Ovary (tissue), 9 donors: ENCODE data around the gene MOSMO. TPM values are rescaled to one million over a fixed set of nuclear protein-coding genes. Genes with fewer than 3 reads are reported as not detected.
"Not testable (repeated sequence)": the region's sequence is repeated elsewhere in the genome, so short reads cannot be mapped to it uniquely, and the experiment has no call there.

Experiments
- DNase-seq, 5 donors: peaks; one replicate each; pipeline ENCODE4 v3.0.0-alpha.2; 2019 to 2020
- H3K27ac ChIP-seq, 2 donors: fragments of 200-600 bp; one replicate each; pipeline versions ENCODE4 v1.5.1 to v1.8.0; 2019 to 2022
- H3K27me3 ChIP-seq: fragments of 200-600 bp; one replicate; pipeline ENCODE4 v1.8.0; 2022
- H3K36me3 ChIP-seq: fragments of 200-600 bp; sonication (generic); one replicate; pipeline ENCODE4 v1.5.1; 2019
- H3K4me1 ChIP-seq: one replicate; pipeline ENCODE4 v1.8.1; 2013; ENCODE audit warnings: mild to moderate bottlenecking, moderate library complexity; ENCODE audit not compliant: insufficient read depth
- H3K4me3 ChIP-seq: fragments of 200-600 bp; sonication (generic); one replicate; pipeline ENCODE4 v1.5.1; 2017
- H3K9me3 ChIP-seq, 2 donors: fragments of 200-600 bp in 1 of 2; sonication (generic) in 1 of 2; one replicate each; pipeline versions ENCODE4 v1.5.1 to v1.8.1; 2013 to 2019; ENCODE audit warnings: mild to moderate bottlenecking in 1 of 2, moderate library complexity in 1 of 2
- CTCF ChIP-seq, 3 donors: fragments of 450-650 bp in 2 of 3; fragments of 200-600 bp in 1 of 3; IDR thresholded peaks; one replicate each; pipeline versions ENCODE4 v1.5.1 to v1.8.0; 2016 to 2022; ENCODE audit warnings: antibody characterized with exemption in 3 of 3, mild to moderate bottlenecking in 1 of 3
- EP300 ChIP-seq: sonication (generic); formaldehyde crosslinking; IDR thresholded peaks from one replicate; pipeline ENCODE4 v1.6.1; 2017; ENCODE audit warnings: antibody characterized with exemption
- POLR2A ChIP-seq: fragments of 450-650 bp; IDR thresholded peaks from one replicate; pipeline ENCODE4 v1.6.1; 2017; ENCODE audit warnings: antibody characterized with exemption, mild to moderate bottlenecking, moderate library complexity
- WGBS, 3 donors: extraction: QIAGEN DNeasy Blood & Tissue Kit in 1 of 3; methylation state at CpG; one replicate each; pipeline versions ENCODE4 v1.1.5 to v1.1.7; 2013 to 2017; 5-methylcytosine and 5-hydroxymethylcytosine counted together
- intact Hi-C, 4 donors: fragments of 100-400 bp; cut with DNase I; formaldehyde crosslinking; loops; one replicate each; pipeline versions ENCODE4 v1.11.0 to v1.15.1; 2022 to 2023
- polyA plus RNA-seq, 2 donors: library from polyadenylated mRNA; stranded (reverse); fragments of 200-250 nt in 1 of 2; fragments of 350-450 nt in 1 of 2; fragmentation: Illumina TruSeq in 1 of 2; extraction: RNeasy Lipid Tissue Mini Kit (QIAGEN cat#74804) in 1 of 2; gene quantifications; one replicate each; pipeline ENCODE4 v1.2.3, GENCODE V29; 2013 to 2014
- total RNA-seq, 7 donors: library from RNA; depleted of rRNA in 2 of 7; stranded (reverse); fragments of >200 nt in 2 of 7; fragmentation: NEBNext Ultra II Directional in 3 of 7; extraction: Animal tissue kit (Norgen Biotek cat#: 25700) in 3 of 7; gene quantifications; one replicate each; pipeline versions ENCODE4 v1.1.0 to v1.2.4, GENCODE V29; 2016 to 2023
- donor health status: DM: no; HTN: no; CAD: no; lungs with moderate emphysema.
- donor health status: DM: no; HTN: no; CAD: no.
- donor health status: Bipolar disorder and iron deficiency.
- donor health status: DM: yes; HTN: yes; CAD: no.
- donor health status: DM: no; HTN: no; CAD: no.
- donor health status: DM: yes; HTN: yes; CAD: no.

MOSMO gene
- total and polyA plus RNA-seq, 9 donors, result 11.6 to 33.3 (median 18.2) TPM

GRCh38 chr16:22123759-22124490 lies 116.0 kb downstream of the MOSMO start:
- no peaks in the 10 kb centered on the region for H3K27me3 ChIP-seq
- H3K27ac ChIP-seq, result no peak overlapping the region
- no peak overlapping the region for H3K4me3 ChIP-seq
- 94 to 96% (median 95%) methylated on average over 7 of the region's 7 CpGs for WGBS, 3 donors
- H3K9me3 ChIP-seq, result peaks cover 0 to 6% of the 10 kb centered on the region in 2 donors
- no peaks in the 10 kb centered on the region for H3K4me1 ChIP-seq
- TF ChIP-seq CTCF (IDR thresholded peaks at IDR 0.05) (no peak), POLR2A (no peak), EP300 (no peak)
- no peak for DNase-seq
- intact Hi-C loops, result no loop called here
- H3K36me3 ChIP-seq, result no peaks in the 10 kb centered on the region

GRCh38 chr16:22124583-22125284 lies 116.8 kb downstream of the MOSMO start:
- no peaks in the 10 kb centered on the region for H3K4me1 ChIP-seq
- H3K27me3 ChIP-seq, result no peaks in the 10 kb centered on the region
- intact Hi-C loops, result no loop called here
- no peak overlapping the region for H3K4me3 ChIP-seq
- TF ChIP-seq EP300 (no peak), POLR2A (no peak), CTCF (IDR thresholded peaks at IDR 0.05) (no peak)
- H3K36me3 ChIP-seq, result no peaks in the 10 kb centered on the region
- DNase-seq, result no peak
- H3K9me3 ChIP-seq, result peaks cover 0 to 6% of the 10 kb centered on the region in 2 donors
- 91 to 93% (median 92%) methylated on average over 6 of the region's 6 CpGs for WGBS, 3 donors
- no peak overlapping the region for H3K27ac ChIP-seq

DNA sequence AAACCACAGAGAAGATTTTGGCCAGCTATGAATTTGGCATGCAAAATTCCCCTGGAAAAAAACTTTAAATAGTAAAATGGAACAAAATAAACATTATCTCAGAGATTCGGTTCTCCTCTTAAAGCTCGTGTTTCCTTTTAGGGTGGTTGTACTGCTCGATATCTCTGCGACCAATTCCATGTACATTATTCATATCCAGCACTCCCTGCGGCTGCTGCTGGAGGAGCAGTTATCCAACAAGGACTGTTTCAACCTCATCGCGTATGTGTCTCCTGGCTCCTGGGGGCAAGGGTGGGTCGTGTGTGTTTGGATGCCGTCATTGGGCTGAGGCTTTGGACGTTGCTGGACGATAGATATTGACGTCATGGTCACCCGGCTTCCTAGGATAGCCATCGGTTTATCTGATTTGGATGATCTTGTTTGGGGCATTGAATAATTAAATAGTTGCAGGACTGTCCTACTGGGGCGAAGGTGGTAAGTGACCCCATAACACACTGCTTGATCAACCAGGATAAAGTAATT lies 118.2 kb downstream of the MOSMO start:
- TF ChIP-seq EP300, result no peak
- TF ChIP-seq CTCF (IDR thresholded peaks at IDR 0.05), result no peak
- Histone ChIP-seq H3K36me3 (no peaks in the 10 kb centered on the region), H3K9me3 (peaks cover 0 to 6% of the 10 kb centered on the region in 2 donors), H3K27ac (no peak overlapping the region), H3K4me1 (no peaks in the 10 kb centered on the region), H3K27me3 (no peaks in the 10 kb centered on the region), H3K4me3 (no peak overlapping the region)
- no peak for DNase-seq
- WGBS, 3 donors, result 64 to 72% (median 67%) methylated on average over 15 of the region's 15 CpGs
- intact Hi-C loops, result no loop called here

DNA sequence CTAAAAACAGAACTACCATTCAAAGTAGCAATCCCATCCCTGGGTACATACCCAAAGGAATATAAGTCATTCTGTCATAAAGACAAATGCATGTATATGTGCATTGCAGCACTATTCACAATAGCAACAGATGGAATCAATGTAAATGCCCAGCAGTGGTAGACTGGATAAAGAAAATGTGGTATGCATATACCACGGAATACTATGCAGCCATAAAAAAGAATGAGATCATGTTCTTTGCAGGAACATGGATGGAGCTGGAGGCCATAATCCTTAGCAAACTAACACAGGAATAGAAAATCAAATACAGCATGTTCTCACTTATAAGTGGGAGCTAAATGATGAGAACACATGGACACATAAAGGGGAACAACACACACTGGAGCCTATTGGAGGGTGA lies 120.6 kb downstream of the MOSMO start:
- H3K27ac ChIP-seq, H3K27me3 ChIP-seq, H3K4me1 ChIP-seq, intact Hi-C loops, H3K36me3 ChIP-seq, H3K9me3 ChIP-seq, H3K4me3 ChIP-seq, DNase-seq: not testable (repeated sequence)
- WGBS, 3 donors, result 86 to 91% (median 90%) methylated on average over 1 of the region's 1 CpG

DNA sequence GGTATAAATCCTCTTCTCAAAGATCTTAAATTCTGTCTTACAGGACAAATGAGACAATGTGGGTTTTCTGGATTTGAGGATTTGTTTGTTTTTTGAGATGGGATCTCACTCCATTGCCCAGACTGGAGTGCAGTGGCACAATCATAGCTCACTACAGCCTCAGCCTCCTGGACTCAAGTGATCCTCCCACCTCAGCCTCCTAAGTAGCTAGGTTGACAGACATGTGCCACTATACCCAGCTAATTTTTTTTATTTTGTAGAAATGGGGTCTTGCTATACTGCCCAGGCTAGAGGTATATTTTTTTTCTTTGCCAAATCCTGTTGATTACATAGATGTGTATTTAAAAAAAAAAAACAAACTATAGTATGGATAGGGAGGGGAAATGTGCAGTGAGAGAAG lies 122.6 kb downstream of the MOSMO start:
- H3K27me3 ChIP-seq, result no peaks in the 10 kb centered on the region
- H3K4me3 ChIP-seq, result no peak overlapping the region
- no peak for DNase-seq
- no peaks in the 10 kb centered on the region for H3K36me3 ChIP-seq
- intact Hi-C loops, result no loop called here
- peaks cover 0 to 6% of the 10 kb centered on the region in 2 donors for H3K9me3 ChIP-seq
- H3K27ac ChIP-seq, result no peak overlapping the region
- no peaks in the 10 kb centered on the region for H3K4me1 ChIP-seq
- TF ChIP-seq EP300, result no peak
- TF ChIP-seq CTCF (IDR thresholded peaks at IDR 0.05), result no peak
